ENCODE data around the gene RP9. TPM values are rescaled to one million over a fixed set of nuclear protein-coding genes. Genes with fewer than 3 reads are reported as not detected.

Gene RP9, protein sequence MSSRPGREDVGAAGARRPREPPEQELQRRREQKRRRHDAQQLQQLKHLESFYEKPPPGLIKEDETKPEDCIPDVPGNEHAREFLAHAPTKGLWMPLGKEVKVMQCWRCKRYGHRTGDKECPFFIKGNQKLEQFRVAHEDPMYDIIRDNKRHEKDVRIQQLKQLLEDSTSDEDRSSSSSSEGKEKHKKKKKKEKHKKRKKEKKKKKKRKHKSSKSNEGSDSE
- total RNA-seq (2021): 13.5 and 16.2 TPM in 2 replicates
- long read RNA-seq, transcript RP9-201 (6 exons, 1,121 nt): major isoform, 6 of 7 reads
- long read RNA-seq, partial matches to known transcripts: 0 of 7 reads
- long read RNA-seq, other reads (novel, unspliced or antisense): 1 of 7 reads

DNA sequence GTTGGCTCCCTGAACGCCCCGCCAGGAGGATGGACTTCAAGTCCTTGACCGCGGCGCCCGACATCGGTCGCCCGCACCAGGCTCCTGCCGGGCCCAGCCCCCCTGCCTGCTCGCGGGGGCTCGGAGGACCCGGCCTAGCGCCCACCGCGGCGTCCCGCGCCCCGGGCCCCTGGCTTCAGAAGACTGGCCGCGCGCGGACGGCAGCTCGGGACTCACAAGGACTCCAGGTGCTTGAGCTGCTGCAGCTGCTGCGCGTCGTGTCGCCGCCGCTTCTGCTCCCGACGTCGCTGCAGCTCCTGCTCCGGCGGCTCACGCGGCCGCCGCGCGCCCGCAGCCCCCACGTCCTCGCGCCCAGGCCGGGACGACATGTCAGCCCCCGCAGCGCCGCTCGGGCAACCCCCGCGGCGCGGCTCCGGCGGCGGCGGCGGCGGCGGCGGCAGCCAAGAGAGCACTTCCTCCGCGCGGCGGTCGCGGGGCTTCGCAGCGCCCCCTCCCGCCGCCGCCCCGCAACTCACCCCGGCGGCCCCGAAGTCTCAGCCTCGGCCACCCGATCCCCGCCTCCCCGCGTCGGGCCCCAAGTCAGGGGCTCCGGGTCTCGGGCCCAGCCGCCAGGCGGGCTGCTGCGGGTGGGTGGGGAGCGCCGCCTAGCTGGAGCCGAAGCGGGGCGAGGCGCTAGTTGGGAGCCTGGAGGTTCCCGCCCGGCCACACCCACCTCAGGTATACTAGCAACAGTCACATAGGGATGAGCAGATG lies at the start of gene RP9:
Gene RP9 (minus strand): TSS at position 400 of the 753 bp plus-strand sequence. CDS start 32 bp downstream, at position 368.
- Histone ChIP-seq H2AK5ac (ENCODE audit: insufficient read length, low read length) (no peak within 1 kb of the TSS), H3K79me1 (ENCODE audit: insufficient read depth, low read depth, low read length, poor library complexity, severe bottlenecking) (peaks cover 11% of the 10 kb centered on the region), H3K14ac (ENCODE audit: insufficient read depth, low read length) (peak within 1 kb of the TSS; percentile 87; the same call in 1 of the 2 replicates), H3K4me1 (ENCODE audit: insufficient read depth, low read length) (peaks cover 3% of the 10 kb centered on the region), H3K23me2 (ENCODE audit: insufficient read length, low read depth, low read length, poor library complexity, severe bottlenecking) (peaks cover 3% of the 10 kb centered on the region), H2BK120ac (ENCODE audit: low read depth, low read length, poor library complexity, severe bottlenecking) (no peak within 1 kb of the TSS), H3K9ac (ENCODE audit: extremely low read depth, insufficient read length, low read length) (peak within 1 kb of the TSS; percentile 63), H2BK15ac (ENCODE audit: low read depth, low read length) (no peak within 1 kb of the TSS), H3K56ac (ENCODE audit: insufficient read length, low read depth, low read length) (no peak within 1 kb of the TSS), H3K79me2 (ENCODE audit: insufficient read depth, low read length) (peaks cover 2% of the 10 kb centered on the region; the same call in 1 of the 2 replicates), H4K8ac (replicated peaks; ENCODE audit: insufficient read length, low read depth, low read length) (no peak within 1 kb of the TSS), H4K20me1 (ENCODE audit: control insufficient read depth, insufficient read depth, insufficient read length) (no peaks in the 10 kb centered on the region), H2BK12ac (ENCODE audit: insufficient read length, low read depth, low read length) (no peak within 1 kb of the TSS), H3K4me2 (ENCODE audit: insufficient read depth, insufficient read length, low read length) (peak within 1 kb of the TSS; percentile 79), H3T11ph (ENCODE audit: low read length) (no peak within 1 kb of the TSS), H3K9me3 (ENCODE audit: control insufficient read depth, low read depth, low read length) (no peaks in the 10 kb centered on the region), H2BK20ac (ENCODE audit: low read depth, low read length, poor library complexity, severe bottlenecking) (no peak within 1 kb of the TSS), H3K27me3 (ENCODE audit: insufficient read depth, low read length) (peaks cover 3% of the 10 kb centered on the region; the same call in 1 of the 2 replicates), H3K4ac (ENCODE audit: low read depth, low read length) (no peak within 1 kb of the TSS), H3K23ac (ENCODE audit: insufficient read length, low read depth, low read length) (no peak within 1 kb of the TSS), H4K5ac (ENCODE audit: insufficient read length, low read depth, low read length) (no peak within 1 kb of the TSS), H4K91ac (ENCODE audit: insufficient read length, low read depth, low read length) (no peak within 1 kb of the TSS), H3K27ac (ENCODE audit: insufficient read length, low read depth, low read length) (no peak within 1 kb of the TSS), H2BK5ac (ENCODE audit: insufficient read length, low read length) (no peak within 1 kb of the TSS), H3K18ac (ENCODE audit: insufficient read length, low read depth, low read length) (no peak within 1 kb of the TSS), H2AFZ (ENCODE audit: low read length) (no peak within 1 kb of the TSS)
- DNase-seq: peak; percentile 91
- Mint-ChIP-seq H3K4me1 (peaks cover 14 to 17% of the 10 kb centered on the region in 2 experiments), H3K36me3 (ENCODE audit: insufficient read depth in 1 of 3, low read depth in 3 of 3) (no peaks in the 10 kb centered on the region), H3K4me3 (peak within 1 kb of the TSS; percentile 90 to 94), H3K27ac (no peak within 1 kb of the TSS), H3K9me3 (no peaks in the 10 kb centered on the region), H3K27me3 (ENCODE audit: low read depth) (peaks cover 44% of the 10 kb centered on the region)
- TF ChIP-seq, protein P1, sequence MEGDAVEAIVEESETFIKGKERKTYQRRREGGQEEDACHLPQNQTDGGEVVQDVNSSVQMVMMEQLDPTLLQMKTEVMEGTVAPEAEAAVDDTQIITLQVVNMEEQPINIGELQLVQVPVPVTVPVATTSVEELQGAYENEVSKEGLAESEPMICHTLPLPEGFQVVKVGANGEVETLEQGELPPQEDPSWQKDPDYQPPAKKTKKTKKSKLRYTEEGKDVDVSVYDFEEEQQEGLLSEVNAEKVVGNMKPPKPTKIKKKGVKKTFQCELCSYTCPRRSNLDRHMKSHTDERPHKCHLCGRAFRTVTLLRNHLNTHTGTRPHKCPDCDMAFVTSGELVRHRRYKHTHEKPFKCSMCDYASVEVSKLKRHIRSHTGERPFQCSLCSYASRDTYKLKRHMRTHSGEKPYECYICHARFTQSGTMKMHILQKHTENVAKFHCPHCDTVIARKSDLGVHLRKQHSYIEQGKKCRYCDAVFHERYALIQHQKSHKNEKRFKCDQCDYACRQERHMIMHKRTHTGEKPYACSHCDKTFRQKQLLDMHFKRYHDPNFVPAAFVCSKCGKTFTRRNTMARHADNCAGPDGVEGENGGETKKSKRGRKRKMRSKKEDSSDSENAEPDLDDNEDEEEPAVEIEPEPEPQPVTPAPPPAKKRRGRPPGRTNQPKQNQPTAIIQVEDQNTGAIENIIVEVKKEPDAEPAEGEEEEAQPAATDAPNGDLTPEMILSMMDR (conservative IDR thresholded peaks at IDR 0.05): peak; percentile 72
- no CpG with 5 or more reads among the region's 100 CpGs for WGBS (ENCODE audit: extremely low coverage, insufficient read length, low lambda C conversion rate)

Data from H9 (cell line).